Effector memory CD4-positive, alpha-beta T cell (primary cell): ENCODE measurements around the gene AGAP1.

Source experiments
- DNase-seq, 3 donors: peaks; one replicate each; pipeline ENCODE4 v3.0.0-alpha.2; 2020
- H3K27ac ChIP-seq: 2 replicates; pipeline ENCODE4 v1.7.0; 2013; ENCODE audit warnings: mild to moderate bottlenecking, low read length, moderate library complexity; ENCODE audit not compliant: insufficient read depth, poor library complexity, severe bottlenecking
- H3K27me3 ChIP-seq: replicated peaks from 2 replicates; pipeline ENCODE4 v1.7.0; 2013; ENCODE audit warnings: mild to moderate bottlenecking, low read length; ENCODE audit not compliant: insufficient read depth, control insufficient read depth, poor library complexity, severe bottlenecking
- H3K36me3 ChIP-seq: 2 replicates; pipeline ENCODE4 v1.7.0; 2013; ENCODE audit warnings: mild to moderate bottlenecking, low read length, moderate library complexity; ENCODE audit not compliant: control insufficient read depth, insufficient read depth
- H3K4me1 ChIP-seq: 2 replicates; pipeline ENCODE4 v1.7.0; 2013; ENCODE audit warnings: low read length, mild to moderate bottlenecking; ENCODE audit not compliant: control insufficient read depth, insufficient read depth, poor library complexity, severe bottlenecking
- H3K4me3 ChIP-seq: 2 replicates; pipeline ENCODE4 v1.7.0; 2013; ENCODE audit warnings: low read length, low read depth, mild to moderate bottlenecking; ENCODE audit not compliant: insufficient read depth, poor library complexity, severe bottlenecking
- H3K9me3 ChIP-seq: 2 replicates; pipeline ENCODE4 v1.7.0; 2013; ENCODE audit warnings: mild to moderate bottlenecking, low read length, moderate library complexity; ENCODE audit not compliant: control insufficient read depth

Gene AGAP1

GRCh38 chr2:236080412-236080811 lies 586.6 kb downstream of the AGAP1 start:
- Histone ChIP-seq H3K4me1 (no peaks in the 10 kb centered on the region), H3K4me3 (no peak overlapping the region), H3K9me3 (no peaks in the 10 kb centered on the region), H3K27me3 (no peaks in the 10 kb centered on the region), H3K27ac (no peak overlapping the region), H3K36me3 (no peaks in the 10 kb centered on the region)
- no peak for DNase-seq

- Histone ChIP-seq H3K4me3 (no peak overlapping the region), H3K4me1 (no peaks in the 10 kb centered on the region), H3K27ac (no peak overlapping the region), H3K27me3 (no peaks in the 10 kb centered on the region), H3K36me3 (no peaks in the 10 kb centered on the region), H3K9me3 (no peaks in the 10 kb centered on the region)
- DNase-seq: no peak
Observed at GRCh38 chr2:236081171-236081570, 587.3 kb downstream of the AGAP1 start.

DNA sequence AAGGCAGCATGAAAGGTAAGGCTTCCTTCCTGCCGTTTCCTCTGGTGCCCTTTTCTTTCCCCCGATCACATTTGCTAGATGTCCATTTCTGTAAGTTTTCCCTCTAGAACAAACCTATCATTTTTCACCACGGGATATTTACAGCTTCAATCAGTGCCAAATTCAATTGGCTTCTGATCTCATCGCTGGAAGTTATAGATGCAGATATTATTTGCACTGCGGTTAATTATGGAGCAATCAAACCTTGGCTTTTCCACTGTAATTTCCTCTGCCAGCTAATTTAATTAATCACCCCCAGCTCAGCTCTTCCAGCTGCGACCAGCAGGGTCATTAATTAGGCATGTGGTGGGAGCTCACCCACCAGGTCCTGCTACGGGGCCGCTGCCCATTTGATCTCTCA lies 588.2 kb downstream of the AGAP1 start:
- Histone ChIP-seq H3K36me3 (no peaks in the 10 kb centered on the region), H3K27me3 (no peaks in the 10 kb centered on the region), H3K27ac (no peak overlapping the region), H3K9me3 (no peaks in the 10 kb centered on the region), H3K4me1 (no peaks in the 10 kb centered on the region), H3K4me3 (no peak overlapping the region)
- DNase-seq: no peak

DNA sequence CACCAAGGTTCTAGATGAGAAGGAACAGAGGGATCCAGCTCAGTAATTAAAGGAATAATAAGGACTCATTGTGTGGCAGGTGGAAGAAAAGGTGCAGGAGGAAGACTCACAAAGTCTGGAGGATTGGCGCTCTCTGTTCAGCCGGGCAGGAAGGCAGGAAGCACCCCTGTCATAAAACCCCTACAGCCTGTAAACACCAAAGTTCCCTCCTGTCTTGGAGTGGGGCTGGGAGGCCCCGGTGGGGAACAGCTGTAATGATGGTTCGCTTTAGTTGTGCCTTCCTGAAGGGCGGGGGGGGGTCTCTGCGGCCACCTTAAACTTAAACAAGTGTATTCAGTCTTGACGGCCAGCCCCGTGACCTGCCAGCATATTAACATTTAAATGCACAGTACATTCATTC lies 590.1 kb downstream of the AGAP1 start:
- Histone ChIP-seq H3K36me3 (no peaks in the 10 kb centered on the region), H3K4me3 (no peak overlapping the region), H3K4me1 (no peaks in the 10 kb centered on the region), H3K9me3 (no peaks in the 10 kb centered on the region), H3K27me3 (no peaks in the 10 kb centered on the region), H3K27ac (no peak overlapping the region)
- DNase-seq: no peak

GRCh38 chr2:236085211-236085610 lies 591.4 kb downstream of the AGAP1 start:
- no peak for DNase-seq
- no peaks in the 10 kb centered on the region for H3K4me1 ChIP-seq
- H3K9me3 ChIP-seq: no peaks in the 10 kb centered on the region
- no peaks in the 10 kb centered on the region for H3K27me3 ChIP-seq
- H3K4me3 ChIP-seq: no peak overlapping the region
- H3K27ac ChIP-seq: no peak overlapping the region
- H3K36me3 ChIP-seq: no peaks in the 10 kb centered on the region

GRCh38 chr2:236085647-236086046 lies 591.8 kb downstream of the AGAP1 start:
- H3K36me3 ChIP-seq: no peaks in the 10 kb centered on the region
- H3K27ac ChIP-seq: no peak overlapping the region
- H3K4me1 ChIP-seq: no peaks in the 10 kb centered on the region
- H3K27me3 ChIP-seq: no peaks in the 10 kb centered on the region
- H3K9me3 ChIP-seq: no peaks in the 10 kb centered on the region
- no peak overlapping the region for H3K4me3 ChIP-seq
- no peak for DNase-seq

- Histone ChIP-seq H3K27ac (no peak overlapping the region), H3K4me1 (no peaks in the 10 kb centered on the region)
- no peak for DNase-seq
Observed at GRCh38 chr2:236086403-236086970, 592.6 kb downstream of the AGAP1 start.

DNA sequence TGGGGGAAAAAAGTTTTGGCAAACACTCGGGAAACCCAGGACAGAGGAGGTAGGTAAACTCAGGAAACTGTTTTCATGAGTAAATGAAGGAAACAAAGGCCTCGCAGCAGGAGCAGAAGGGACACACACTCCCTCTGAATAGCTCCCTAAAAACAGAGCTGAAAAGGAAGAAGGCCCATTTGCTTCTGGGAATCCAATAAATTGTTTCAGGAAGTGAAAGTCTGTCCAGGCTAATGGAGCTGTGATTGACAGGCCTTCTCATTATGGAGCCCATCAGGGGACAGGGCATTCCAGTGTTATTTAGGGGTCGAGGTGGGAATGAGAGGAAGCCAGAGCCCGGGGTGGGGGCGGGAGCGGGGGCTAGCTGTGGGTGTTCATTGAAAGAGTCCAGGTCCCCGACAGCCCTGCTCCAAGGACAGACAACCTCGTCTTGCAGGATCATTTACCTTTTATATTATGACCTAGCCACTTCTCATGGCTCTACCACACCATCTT lies 593.2 kb downstream of the AGAP1 start:
- no peaks in the 10 kb centered on the region for H3K27me3 ChIP-seq
- H3K27ac ChIP-seq: no peak overlapping the region
- no peaks in the 10 kb centered on the region for H3K36me3 ChIP-seq
- H3K4me1 ChIP-seq: no peaks in the 10 kb centered on the region
- DNase-seq: no peak
- no peaks in the 10 kb centered on the region for H3K9me3 ChIP-seq
- no peak overlapping the region for H3K4me3 ChIP-seq

More at GRCh38 chr2:236086403-236086970, 592.6 kb downstream of the AGAP1 start:
- Histone ChIP-seq H3K36me3 (no peaks in the 10 kb centered on the region), H3K4me3 (no peak overlapping the region), H3K9me3 (no peaks in the 10 kb centered on the region), H3K27me3 (no peaks in the 10 kb centered on the region)

DNA sequence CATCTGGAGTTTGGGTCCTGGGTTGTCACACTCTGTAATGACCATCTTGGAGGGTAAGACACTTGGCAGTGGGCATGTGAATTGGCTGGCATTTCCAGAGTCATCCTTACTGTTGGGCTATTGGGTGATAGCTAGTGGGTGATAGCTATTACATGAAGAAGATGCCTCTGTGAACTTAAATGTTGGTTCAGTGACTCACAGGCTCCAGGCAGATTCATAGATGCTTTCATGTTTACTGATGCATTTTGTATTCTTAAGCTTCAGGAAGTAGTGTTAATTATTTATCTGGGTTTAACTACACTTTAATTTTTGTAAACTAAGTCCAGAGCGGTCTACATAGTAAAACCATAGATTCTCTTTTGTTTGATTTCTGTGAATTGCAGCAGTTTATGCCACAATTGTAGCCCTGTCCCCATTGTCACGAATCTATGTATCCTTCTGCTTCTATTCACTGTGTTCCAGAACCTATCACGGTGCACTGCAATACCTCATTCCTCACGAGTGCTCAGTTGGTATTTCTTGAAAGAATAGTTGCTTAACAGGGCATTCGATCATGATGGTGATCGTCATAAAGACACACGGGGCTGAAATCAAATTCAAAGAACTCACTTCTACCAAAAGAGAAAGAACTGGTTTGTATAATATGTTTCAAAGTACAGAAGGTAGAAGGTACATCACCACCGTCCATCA lies 594.7 kb downstream of the AGAP1 start:
- Histone ChIP-seq H3K9me3 (no peaks in the 10 kb centered on the region), H3K4me3 (no peak overlapping the region), H3K4me1 (no peaks in the 10 kb centered on the region), H3K27me3 (no peaks in the 10 kb centered on the region), H3K36me3 (no peaks in the 10 kb centered on the region), H3K27ac (no peak overlapping the region)
- no peak for DNase-seq

DNA sequence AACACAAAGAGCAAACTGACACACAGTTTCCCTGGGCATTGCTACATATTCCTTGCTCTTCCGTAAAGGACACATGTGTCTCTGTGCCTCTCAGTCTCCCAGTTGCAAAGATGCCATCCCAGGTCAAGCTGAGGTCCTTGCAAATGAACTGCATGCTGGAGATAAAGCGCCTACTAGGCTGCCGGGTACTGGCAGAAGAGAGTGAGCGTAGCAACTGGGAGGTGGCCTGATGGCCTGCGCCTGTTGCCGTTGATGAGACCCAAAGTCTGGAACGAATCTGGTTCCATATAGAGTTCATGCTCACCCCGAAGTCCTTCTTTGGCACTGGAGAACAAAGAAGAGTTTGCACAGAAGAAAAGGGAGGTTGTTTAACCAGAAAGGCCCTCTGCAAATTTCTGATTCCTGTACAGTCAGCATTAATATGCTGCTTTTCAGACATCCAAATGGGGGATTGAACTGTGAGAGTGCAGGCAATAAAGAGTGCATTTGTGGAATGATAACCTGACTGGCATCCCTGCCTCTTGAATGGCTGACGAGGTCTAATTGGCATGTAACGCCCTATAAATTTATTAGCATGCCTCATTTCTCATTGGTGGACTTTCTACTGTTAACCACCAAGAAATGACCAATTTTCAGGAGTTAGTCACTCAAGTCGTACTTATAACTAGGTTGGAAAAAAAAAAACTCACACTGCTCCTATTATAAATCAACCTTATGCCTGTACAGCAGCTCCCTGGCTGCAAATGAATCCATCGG lies 595.6 kb downstream of the AGAP1 start:
- no peaks in the 10 kb centered on the region for H3K36me3 ChIP-seq
- H3K4me3 ChIP-seq: no peak overlapping the region
- H3K27me3 ChIP-seq: no peaks in the 10 kb centered on the region
- no peak overlapping the region for H3K27ac ChIP-seq
- H3K9me3 ChIP-seq: no peaks in the 10 kb centered on the region
- no peak for DNase-seq
- H3K4me1 ChIP-seq: no peaks in the 10 kb centered on the region
